HG03066 (cell line): ENCODE results near the gene CGB2.
"Not testable (repeated sequence)": the region's sequence is repeated elsewhere in the genome, so short reads cannot be mapped to it uniquely, and the experiment has no call there.

ENCODE experiments used
- ATAC-seq: cut with Tn5 transposase; IDR thresholded peaks from one replicate; pipeline ENCODE4 v1.9.1; 2021; ENCODE audit warnings: low read depth; ENCODE audit not compliant: unreplicated experiment

Gene CGB2

DNA sequence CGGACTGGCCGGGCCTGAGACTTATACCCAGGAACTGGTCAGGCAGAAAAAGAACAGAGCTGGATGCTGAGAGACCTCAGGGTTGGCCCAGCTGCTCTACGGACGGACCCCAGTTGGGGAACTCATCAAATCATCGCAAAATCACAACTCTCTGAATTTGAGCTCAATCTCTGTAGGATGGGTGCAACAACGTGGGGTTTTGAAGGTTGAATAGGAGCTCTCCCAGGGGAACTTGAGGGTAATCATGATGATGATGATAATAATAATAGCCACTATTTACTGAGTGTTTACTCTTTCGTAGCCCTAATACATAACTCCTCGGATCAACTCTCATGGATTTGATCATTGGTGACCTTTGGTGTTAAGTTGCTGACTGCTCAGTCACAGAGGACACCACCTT, 1.4 kb upstream of the CGB2 start:
- ATAC-seq, result not testable (repeated sequence)

DNA sequence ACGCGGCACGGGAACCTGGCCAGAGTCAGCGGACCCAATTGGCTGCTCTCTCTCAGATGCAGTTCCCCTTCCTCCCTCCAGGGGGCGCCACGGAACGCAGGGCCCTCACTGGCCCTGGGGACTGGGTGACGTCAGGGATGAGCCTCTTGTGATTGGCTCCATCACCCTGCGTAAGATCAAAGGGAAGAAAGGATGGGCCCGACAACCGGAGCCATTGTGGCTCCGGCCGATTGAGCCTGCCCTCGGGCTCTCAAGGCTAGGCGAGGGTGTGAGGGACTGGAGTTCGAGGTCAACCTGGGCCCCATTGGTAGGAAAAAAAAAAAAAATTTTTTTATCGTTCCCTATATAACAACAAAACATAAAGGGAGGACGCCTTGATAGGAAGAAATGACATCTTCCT, 5.1 kb downstream of the CGB2 start, which contains the start of gene CGB1:
Gene CGB1, minus strand, starts transcription at position 81 of the 400 bp plus-strand sequence. CDS start 184 bp downstream, outside the sequence.
- not testable (repeated sequence) for ATAC-seq

DNA sequence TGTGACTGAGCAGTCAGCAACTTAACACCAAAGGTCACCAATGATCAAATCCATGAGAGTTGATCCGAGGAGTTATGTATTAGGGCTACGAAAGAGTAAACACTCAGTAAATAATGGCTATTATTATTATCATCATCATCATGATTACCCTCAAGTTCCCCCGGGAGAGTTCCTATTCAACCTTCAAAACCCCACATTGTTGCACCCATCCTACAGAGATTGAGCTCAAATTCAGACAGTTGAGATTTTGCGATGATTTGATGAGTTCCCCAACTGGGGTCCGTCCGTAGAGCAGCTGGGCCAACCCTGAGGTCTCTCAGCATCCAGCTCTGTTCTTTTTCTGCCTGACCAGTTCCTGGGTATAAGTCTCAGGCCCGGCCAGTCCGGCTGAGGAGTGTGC, 6.4 kb downstream of the CGB2 start:
- not testable (repeated sequence) for ATAC-seq

DNA sequence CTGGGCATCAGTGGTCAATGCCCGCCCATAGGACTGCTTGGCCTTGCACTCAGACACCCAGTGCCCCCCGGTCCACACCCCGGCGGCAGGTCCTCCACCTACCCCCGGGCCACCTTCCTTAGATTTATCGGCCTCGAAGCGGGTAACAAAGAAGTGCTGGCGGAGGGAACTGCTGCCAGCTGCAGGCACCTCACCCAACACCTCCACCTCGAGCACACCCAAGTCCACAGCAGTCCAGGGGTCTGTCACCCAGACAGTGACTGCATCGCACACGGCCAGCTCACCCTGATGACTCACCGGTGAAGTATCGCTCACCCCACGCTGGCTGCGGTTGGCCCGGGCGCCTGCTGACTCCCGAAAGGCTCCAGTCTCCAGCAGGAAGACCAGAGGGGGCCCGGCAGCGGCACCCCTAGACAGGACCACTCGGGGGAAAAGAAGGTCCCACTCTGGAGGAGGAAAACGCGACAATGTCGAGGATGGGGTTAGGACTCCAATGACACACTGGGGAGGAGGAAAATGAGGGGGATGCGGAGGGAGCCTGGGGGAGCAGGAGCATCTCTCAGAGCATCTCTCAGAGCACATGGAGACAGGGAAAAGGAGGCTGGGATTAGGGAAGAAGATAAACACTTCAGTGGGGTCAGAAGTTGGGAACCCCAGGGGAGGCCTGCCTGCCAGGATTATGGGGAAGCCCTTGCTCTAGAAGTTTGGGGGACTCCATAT, 7.0 kb downstream of the CGB2 start:
- ATAC-seq, result not testable (repeated sequence)

DNA sequence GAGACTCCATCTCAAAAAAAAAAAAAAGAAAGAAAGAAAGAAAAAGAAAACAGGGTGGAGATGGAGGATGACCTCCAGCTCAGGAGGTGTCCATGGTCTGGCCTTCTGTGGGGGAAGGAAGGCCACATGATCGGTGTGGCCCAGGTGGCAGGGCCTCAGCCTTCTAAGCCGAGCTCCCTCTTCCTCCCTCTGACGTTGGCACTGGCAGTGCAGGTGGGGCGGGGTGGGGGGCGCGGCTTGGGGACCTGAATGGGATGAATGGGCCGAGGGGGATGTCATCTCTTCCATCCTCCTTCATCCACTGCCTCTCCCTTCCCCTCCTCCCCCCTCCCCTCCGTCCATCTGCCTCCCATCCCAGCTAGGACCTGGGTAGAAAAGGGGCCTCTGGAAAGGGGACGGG, 8.0 kb downstream of the CGB2 start:
- not testable (repeated sequence) for ATAC-seq

DNA sequence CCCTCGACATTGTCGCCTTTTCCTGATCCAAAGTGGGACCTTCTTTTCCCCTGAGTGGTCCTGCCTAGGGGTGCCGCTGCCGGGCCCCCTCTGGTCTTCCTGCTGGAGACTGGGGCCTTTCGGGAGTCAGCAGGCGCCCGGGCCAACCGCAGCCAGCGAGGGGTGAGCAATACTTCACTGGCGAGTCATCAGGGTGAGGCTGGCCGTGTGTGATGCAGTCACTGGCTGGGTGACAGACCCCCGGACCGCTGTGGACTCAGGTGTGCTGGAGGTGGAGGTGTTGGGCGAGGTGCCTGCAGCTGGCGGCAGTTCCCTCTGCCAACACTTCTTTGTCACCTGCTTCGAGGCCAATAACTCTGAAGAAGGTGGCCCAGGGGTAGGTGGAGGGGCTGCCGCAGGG, 10.5 kb downstream of the CGB2 start:
- no peak for ATAC-seq

DNA sequence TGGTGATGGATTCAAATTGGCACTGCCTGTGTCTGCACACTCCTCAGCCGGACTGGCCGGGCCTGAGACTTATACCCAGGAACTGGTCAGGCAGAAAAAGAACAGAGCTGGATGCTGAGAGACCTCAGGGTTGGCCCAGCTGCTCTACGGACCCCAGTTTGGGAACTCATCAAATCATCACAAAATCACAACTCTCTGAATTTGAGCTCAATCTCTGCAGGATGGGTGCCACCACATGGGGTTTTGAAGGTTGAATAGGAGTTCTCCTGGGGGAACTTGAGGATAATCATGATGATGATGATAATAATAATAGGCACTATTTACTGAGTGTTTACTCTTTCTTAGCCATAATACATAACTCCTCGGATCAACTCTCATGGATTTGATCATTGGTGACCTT, 11.0 kb downstream of the CGB2 start:
- ATAC-seq, result not testable (repeated sequence)

DNA sequence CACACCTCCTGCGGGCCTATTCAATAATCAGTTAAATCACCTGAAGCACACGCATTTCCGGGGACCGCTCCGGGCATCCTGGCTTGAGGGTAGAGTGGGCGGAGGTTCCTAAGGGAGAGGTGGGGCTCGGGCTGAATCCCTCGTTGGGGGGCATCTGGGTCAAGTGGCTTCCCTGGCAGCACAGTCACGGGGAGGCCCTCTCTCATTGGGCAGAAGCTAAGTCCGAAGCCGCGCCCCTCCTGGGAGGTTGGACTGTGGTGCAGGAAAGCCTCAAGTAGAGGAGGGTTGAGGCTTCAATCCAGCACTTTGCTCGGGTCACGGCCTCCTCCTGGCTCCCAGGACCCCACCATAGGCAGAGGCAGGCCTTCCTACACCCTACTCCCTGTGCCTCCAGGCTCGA, 11.9 kb downstream of the CGB2 start, which contains the start of gene CGB5:
Gene CGB5, plus strand, starts transcription at position 301 of the 400 bp plus-strand sequence. CDS start 362 bp downstream, outside the sequence.
- not testable (repeated sequence) for ATAC-seq

DNA sequence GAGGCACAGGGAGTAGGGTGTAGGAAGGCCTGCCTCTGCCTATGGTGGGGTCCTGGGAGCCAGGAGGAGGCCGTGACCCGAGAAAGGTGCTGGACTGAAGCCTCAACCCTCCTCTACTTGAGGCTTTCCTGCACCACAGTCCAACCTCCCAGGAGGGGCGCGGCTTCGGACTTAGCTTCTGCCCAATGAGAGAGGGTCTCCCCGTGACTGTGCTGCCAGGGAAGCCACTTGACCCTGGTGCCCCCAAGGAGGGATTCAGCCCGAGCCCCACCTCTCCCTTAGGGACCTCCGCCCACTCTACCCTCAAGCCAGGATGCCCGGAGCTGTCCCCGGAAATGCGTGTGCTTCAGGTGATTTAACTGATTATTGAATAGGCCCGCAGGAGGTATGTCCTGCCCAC, 17.3 kb downstream of the CGB2 start, which contains the start of gene CGB8:
Gene CGB8, minus strand, starts transcription at position 101 of the 400 bp plus-strand sequence. CDS start 372 bp downstream, outside the sequence.
- ATAC-seq, result not testable (repeated sequence)

DNA sequence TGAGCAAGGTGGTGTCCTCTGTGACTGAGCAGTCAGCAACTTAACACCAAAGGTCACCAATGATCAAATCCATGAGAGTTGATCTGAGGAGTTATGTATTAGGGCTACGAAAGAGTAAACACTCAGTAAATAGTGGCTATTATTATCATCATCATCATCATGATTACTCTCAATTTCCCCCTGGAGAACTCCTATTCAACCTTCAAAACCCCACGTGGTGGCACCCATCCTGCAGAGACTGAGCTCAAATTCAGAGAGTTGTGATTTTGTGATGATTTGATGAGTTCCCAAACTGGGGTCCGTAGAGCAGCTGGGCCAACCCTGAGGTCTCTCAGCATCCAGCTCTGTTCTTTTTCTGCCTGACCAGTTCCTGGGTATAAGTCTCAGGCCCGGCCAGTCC, 18.1 kb downstream of the CGB2 start:
- ATAC-seq, result not testable (repeated sequence)

DNA sequence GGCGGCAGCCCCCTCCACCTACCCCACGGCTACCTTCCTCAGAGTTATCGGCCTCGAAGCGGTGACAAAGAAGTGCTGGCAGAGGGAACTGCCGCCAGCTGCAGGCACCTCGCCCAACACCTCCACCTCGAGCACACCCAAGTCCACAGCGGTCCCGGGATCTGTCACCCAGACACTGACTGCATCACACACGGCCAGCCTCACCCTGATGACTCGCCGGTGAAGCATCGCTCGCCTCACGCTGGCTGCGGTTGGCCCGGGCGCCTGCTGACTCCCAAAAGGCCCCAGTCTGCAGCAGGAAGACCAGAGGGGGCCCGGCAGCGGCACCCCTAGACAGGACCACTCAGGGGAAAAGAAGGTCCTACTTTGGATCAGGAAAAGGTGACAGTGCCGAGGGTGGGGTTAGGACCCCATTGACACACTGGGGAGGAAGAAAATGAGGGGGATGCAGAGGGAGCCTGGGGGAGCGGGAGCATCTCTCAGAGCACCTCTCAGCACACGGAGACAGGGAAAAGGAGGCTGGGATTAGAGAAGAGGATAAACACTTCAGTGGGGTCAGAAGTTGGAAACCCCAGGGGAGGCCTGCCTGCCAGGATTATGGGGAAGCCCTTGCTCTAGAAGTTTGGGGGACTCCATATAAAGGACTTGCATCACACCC, 18.8 kb downstream of the CGB2 start:
- ATAC-seq, result not testable (repeated sequence)

DNA sequence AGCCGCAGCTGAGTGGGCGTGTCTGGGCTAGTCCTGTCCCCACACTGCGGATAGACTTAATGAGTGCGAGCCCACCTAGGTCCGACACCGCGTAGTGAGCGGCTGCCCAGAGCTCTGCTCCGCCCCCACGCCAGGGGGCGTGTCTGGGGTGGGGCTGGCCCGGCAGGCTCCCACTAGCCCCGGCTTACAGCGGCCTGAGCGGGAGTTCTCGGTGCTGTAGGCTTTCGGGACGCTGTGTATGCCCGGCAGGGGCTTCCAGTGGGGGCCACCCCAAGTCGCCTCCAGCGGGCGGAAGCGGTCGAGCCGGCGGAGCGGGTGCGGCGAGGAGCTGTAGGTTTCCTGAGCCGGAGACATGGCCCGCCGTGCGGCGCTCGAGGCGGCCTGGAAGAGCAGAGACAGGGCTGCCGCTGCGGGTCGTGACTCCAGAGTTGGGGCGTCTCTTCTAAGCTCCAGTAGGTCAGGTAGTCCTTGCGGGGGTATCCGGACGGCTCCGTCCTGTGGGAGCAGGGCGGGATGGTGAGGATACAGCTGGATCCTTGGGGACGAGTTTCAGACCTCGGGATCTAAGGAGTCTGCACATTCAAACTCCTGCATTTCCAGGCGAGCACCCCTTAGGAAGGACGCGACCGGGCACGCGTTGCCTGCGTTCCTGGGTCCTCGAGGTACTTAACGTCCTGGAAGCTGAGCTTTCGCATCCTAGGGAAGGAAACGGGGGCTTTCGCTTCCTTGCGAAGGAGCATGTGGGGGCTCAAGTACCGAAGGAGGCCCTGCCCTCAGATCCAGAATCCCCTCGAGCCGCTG, 24.6 kb downstream of the CGB2 start:
- no peak for ATAC-seq

DNA sequence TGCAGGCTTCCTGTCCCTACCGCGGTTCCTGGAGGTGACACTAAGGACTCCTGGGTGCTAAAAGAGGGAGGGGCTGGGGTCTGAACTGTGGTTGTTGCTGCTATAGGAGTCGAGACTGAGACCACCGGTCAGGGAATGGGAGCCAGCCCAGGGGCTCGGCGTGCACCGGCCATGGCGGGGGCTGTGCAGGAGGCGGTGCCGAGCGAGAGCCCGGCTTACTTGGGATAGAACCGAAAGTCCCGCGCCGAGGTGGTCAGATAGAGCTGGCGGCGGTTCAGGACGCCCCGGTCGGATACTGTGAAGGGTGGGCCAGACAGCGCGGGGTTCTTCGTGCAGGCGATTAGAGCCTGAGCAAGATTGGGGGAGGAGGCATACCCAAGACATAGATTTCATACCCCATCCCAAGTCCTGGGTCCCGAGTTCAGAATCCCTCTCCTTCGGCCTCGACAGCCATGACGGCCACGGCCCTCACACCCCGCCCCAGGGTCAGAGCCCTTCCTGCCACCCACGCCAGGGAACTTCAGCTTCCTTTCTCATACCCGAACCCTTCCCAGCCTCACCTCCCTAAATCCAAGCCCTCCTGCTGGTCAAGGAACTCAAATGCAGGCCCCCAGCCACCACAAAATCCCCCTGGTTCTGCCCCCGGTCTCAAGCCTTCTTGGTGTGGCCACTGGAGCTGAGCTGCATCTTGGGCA, 25.4 kb downstream of the CGB2 start:
- not testable (repeated sequence) for ATAC-seq

DNA sequence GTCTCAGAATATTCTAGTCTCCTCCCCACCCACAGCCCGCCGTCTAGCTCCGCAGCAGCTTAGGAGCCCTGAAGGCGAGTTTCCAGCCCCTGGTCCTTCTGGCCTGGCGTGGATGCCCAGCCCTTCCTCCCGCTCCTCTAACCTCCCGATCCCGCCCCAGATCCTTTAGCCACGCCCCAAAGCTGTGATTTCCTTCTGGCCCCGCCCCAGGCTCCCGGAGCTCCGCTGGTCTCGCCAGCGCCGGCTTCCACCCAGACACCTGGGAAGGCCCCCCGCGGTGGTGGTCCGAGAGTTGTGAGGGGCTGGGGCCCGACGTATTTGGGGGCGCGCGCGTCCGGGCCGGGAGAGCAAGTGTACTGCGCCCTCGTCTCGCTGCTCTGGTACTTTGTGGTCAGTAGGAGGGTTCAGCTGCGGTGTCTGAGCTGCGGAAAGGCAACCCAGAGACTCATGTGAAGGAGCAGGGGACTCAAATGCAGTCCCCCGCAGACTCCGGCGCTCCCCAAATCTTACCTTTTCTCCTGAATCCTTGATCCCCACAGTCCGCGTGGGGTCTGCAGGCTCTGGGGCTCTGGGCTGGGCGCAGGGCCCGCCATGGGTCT, 26.0 kb downstream of the CGB2 start, which contains the start of gene CGB7:
Gene CGB7, minus strand, starts transcription at position 114 of the 599 bp plus-strand sequence. CDS start 2,374 bp downstream, outside the sequence.
- no peak for ATAC-seq

DNA sequence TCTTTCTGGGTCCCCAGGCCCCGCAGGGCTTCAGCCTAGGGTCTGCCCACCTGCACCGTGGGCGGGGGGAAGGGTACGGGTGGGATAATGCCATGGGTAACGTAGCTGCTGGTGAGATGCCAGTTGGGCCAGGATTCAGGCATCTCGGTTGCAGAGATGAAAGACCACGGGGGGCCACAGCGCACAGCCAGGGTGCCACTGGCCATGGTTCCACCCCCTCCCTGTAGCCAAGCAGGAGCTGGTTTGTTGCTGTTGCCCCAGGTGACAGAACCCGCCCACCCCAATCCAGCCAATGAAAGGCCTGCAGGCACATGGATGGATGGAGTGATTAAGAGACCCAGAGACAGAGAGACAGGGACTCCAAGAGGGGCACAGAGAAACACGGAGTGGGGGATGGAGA, 26.9 kb downstream of the CGB2 start:
- no peak for ATAC-seq

DNA sequence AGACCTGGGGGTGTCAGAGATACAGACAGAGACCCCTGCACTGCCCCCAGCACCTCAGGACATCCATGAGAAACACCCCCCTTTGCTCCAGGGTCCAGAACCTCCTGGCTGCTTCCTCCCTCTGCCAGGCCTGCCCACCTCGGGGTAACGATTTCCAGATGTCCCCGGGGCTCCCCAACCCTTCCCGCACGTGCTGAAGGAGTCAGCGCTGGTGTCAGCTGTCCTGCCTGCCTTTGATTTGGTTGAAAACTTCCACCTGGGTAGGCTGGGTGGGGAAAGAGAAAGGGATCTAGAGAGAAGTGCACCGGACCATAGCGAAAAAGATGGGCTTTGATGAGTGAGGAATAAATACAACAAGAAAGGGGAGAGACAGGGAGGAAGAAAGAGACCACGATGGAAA, 27.4 kb downstream of the CGB2 start:
- ATAC-seq, result no peak

DNA sequence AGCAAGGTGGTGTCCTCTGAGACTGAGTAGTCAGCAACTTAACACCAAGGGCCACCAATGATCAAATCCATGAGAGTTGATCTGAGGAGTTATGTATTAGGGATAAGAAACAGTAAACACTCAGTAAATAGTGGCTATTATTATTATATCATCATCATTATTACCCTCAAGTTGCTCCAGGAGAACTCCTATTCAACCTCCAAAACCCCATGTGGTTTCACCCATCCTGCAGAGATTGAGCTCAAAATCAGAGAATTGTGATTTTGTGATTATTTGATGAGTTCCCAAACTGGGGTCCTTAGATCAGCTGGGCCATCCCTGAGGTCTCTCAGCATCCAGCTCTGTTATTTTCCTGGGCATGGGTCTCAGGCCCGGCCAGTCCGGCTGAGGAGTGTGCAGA, 29.3 kb downstream of the CGB2 start:
- ATAC-seq, result no peak

DNA sequence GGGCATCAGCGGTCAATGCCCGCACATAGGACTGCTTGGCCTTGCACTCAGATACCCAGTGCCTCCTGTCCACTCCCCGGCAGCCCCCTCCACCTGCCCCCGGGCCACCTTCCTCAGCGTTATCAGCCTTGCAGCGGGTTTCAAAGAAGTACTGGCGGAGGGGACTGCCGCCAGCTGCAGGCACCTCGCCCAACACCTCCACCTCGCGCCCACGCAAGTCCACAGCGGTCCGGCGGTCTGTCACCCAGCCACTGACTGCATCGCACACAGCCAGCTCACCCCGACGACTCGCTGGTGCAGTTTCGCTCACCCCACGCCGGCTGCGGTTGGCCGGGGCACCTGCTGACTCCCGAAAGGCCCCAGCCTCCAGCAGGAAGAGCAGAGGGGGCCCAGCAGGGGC, 29.8 kb downstream of the CGB2 start:
- ATAC-seq, result no peak

DNA sequence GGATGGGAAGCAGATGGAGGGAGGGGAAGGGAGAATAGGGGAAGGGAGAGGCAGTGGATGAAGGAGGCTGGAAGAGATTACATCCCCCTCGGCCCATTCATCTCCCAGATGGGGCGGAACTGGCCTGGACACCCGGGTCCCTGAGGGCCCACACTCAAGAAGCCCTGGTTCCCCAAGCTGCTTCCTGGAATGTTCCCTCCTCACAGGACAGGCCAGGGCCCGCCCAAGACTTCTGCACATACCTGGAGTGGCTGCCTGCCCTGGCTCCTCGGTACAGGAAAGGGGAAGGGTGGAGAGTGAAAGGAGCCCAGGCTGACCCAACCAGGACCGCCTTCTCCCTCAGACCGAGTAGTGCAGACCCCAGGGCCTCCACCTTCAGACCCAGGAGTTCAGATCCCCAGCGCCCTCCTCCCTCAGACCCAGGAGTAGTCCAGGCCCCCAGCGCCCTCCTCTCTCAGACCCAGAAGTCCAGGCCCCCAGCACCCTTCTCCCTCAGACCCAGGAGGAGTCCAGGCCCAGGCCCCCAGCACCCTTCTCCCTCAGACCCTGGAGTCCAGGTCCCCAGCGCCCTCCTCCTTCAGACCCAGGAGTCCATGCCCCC, 32.4 kb downstream of the CGB2 start:
- ATAC-seq, result no peak
